GM21423 (cell line): Measurements from ENCODE around the gene SH3RF3.
A peak's percentile ranks its signal among the peaks of the same experiment; 100 is the strongest.
"Not testable (repeated sequence)": the region's sequence is repeated elsewhere in the genome, so short reads cannot be mapped to it uniquely, and the experiment has no call there.

Experiments
- ATAC-seq: cut with Tn5 transposase; IDR thresholded peaks from one replicate; pipeline ENCODE4 v1.9.1; 2021; ENCODE audit warnings: mild to moderate bottlenecking, moderate library complexity; ENCODE audit not compliant: unreplicated experiment

The SH3RF3 gene

DNA sequence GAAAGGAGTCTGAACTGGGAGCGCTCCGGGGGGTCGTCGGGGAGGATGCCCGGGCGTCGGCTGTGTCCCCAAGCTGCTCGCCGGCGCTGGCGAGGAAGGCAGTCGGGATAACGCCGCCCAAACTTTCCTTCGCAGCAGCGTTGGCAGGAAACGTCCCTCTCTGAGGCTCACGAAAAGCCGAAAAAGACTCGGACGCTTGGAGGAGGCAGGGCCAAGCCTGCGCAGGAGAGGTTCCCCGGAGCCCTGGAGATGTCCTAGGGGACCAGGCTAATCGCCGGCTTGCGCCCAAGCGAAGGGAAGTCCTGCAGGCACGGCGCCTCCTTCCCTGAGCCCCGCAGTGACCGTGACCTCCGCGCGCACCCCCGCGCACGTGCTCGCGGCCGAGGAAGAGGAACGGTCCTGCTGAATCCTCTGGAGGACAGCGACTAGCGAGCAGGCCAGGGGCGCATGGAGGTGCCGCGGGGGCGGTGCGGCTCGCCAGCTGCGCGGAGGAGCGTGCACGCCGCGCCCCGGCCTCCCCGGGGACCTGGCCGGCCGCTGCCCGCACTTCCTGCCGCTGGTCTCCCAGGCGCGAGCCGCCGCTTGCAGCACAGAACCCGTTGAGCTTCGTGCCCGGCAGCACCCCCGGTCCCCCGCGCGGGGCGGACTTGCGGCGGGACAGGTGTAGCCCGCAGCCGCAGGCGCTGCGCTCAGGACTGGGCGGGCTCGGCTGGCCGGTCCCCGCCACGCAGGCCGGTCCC lies at the start of gene SH3RF3:
Gene SH3RF3 (plus strand): TSS at position 590 of the 740 bp plus-strand sequence.
- ATAC-seq = peak; percentile 30

DNA sequence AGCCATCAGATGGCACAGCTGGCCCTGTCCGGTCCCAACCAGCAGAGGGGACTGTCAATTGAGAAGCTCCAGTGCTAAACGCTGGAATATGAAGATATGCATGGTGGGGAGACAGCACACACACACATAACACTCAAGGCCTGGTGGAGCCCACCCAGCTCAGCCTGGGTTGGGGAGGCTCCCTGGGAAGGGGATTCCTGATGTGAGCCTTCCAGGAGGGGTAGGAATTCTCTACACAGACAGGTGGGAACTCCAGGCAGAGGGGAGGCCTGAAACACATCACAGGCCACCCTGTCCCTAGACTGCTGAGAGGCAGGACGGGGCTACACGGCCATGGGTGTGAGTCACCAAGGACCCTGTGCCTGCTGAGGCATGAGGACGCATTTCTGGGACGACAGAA lies 49.4 kb upstream of the SH3RF3 start:
- ATAC-seq = no peak

DNA sequence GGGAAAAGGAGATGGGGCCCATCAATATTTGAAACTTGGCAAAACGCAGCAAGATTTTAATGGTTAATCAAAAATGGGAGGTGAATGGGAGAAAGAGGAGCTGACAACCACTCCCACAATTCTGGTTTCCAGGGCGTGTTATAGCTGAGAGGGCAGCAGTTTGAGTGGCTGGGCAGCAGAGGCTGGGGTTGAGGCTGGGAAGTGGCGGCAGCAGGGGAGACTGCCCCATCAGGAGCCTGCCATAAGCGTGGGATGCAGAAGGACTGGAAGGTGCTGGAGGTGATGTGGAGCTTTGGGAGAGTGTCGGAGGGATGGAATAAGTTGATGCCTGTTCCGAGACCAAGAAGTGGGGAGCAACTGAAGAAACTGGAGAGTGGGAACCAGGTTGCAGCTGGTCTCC lies 48.9 kb upstream of the SH3RF3 start:
- no peak for ATAC-seq

DNA sequence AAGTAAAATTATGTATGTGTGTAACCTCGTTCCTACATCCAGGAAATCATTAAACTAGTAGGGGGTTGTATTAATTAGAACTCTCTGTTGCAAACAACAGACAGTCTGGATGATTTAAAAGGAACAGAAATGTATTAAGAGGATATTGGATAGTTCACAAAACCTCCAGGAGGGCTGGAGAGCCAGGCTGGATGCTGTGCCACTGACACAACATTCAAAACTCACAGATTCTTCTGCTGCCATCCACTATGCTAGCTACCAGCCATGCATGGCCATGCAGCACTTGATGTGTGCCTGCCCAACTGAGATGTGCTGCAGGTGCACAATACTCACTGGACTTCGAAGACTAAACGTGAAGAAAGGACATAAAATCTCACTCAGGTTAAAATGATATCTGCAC lies 48.2 kb upstream of the SH3RF3 start:
- no peak for ATAC-seq

DNA sequence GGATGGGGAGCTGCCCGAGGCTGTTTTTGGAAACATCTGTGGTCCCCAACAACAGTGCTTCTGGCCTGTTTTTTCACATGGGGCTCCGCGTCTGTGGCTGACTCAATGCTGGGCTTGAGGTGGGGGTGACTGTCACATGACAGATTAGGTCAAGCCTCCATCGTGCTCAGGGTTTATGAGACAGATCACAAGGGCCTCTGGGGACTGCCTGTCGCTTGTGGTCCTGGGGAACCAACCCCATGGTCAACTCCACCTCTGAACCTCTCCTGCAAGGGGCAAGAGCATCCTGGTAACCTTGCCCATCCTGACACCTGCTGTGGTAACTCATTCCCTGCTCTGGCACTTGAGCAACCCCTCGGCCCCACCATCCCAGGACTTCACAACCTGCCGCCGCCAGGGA lies 47.6 kb upstream of the SH3RF3 start:
- ATAC-seq = no peak

DNA sequence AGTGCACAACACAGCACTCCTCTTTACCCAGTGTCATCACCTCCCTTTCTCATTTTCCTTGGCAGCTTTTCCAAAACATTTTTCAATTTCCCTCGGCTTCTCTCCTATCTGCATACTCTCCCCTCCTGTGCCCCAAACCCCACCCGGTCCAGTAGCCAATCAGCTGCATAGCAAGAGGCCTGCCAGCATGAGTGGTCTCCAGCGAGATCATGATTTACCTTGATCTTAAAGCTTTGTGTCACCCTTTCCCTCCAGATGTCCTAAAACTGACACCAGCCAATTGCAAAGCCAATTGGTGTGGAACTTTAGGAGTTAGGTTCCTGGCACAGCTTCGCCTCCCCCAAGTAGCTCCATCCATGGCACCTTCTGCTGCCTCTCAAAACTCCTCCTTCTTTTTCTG lies 45.2 kb upstream of the SH3RF3 start:
- ATAC-seq = no peak

DNA sequence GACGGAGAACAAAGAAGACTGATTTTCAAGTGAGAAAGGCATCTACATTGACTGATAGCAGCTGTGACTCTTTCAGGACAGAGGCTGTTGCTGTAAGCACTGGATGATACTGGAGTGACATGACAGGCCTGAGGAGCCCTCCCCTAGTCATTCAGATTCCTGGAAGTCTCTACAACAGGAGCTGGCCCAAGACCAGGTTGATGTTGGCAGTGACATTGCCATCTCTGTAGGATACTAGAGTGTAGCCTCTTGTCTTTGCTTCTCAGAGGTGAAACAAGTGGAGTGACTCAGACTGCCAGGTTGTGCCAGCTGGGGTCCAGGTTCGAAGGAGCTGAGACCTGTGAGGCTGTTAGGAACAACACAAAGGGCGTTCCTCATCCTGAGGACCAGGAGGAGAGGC lies 44.7 kb upstream of the SH3RF3 start:
- no peak for ATAC-seq

DNA sequence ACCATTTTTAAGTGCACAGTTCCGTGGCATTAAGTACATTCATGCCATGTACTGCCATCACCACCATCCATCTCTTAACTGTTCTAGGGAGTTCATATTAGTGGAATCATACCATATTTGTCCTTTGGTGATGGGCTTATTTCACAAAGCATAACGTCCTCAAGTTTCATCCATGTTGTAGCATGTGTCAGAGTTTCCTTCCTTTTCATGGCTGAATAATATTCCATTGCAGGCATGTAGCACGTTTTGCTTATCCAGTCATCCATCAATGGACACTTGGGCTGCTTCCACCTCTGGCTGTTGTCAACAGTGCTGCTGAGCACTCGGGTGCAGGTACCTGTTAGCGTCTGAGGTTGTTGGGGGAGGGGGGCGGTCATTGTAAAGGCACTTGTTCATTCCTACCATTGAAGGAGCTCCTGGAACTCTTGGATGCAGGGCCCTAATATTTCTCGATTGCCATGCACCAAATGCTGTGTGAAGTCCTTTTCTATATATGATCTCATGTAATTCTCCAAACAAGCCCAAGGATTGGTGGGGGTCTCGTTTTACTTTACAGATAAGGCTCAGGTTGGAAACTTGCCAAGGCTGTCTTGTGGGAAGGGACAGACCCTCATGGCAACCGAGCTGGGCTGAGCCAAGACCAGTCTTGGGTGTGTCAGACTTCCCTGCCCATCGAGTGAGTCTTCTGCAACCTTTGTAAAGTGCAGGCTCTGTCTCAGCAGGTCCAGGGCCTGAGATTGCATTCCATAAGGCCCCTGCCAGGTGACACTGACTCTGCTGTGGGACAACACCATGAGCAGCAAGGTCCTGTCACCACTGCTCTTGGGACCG lies 42.9 kb upstream of the SH3RF3 start:
- no peak for ATAC-seq

DNA sequence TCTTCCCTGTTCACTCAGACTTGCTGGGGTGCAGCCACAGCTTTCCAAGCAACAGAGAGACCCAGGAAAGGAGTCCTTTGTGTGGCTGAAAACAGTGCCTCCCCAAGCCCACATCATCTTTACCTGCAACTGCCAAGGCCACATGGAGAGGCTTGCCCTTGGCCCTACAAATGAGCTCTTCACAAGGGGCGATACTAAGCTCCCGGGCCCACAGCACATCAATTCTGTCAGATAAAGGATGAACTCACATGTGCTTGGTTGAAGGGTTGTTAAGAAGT lies 42.3 kb upstream of the SH3RF3 start:
- no peak for ATAC-seq

DNA sequence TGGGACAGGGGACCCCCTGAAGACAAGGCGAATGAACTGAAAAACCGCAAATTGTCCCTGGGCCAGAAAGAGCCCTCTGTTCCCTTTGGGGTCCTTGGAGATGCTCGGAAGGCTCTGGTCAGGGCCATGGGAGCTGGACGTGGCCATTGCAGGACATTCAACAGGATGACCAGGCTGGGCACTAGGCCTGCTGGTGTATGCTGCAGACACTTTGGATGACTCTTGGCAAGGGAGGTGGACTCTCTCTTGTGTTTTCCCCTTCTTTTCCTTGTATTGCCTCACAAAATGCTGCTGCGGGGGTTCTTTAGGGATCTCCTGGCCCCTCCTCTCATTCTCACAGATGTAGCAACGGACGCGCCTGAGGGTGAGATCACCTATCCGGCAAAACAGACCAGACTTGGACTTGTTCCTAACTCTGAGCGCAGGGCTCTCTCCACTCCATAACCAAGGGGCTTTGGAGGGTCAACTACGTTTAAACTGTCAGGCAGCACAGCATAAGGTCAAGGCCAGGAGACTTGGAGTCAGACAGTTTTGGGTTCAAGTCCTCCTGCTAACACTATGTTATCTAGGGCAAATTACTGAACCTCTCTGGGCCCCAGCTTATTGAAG lies 41.8 kb upstream of the SH3RF3 start:
- ATAC-seq = no peak

DNA sequence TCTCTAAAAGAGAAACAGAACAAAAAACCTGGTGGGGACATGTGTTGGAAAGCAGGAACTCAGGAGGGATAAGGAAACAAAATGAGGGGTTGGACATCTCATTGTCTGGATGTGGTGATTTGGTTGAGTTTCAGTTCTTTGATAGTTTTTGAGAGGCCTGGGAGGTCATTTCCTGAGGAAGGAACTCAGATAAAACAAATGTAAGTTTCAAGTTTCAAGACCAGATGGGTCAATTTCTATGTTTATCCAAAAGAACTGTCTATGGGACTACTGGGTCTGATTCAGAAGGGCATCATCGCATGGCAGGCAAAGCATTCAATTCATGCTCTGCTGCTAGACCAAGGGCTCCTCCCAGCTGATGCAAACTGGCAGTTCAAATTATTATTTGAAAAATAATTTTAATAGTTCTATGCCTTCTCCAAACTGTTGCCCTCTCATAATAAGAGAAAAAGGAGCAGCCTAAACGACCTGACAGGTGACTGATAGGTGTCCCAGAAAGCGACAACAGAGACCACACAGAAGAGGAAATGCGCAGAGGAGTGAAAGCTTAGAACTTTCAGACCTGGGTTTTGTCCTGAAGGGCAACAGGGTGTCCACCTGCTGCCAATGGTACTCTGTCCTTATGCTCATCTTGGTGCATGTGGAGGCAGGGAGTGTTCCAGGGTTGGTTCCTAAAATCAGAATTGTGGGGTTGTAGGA lies 39.3 kb upstream of the SH3RF3 start:
- ATAC-seq = no peak

DNA sequence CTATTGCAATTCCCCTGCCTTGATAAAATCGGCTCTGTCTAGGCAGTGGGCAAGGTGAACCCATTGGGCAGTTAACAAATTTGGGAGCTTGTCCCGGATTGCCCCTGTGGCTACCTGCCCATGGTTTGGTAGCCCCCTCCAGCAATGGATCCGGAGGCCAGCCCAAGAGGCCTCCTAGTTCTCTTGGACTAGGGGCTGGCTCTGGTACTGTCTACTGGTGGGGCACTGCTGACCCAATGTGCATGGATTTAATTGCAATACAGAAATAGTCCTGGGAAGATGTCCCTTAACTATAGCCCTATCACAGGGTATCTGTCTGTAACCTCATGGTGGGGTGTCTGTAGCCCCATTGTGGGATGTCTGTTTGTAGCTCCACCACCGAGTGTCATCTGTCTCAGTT lies 37.5 kb upstream of the SH3RF3 start:
- no peak for ATAC-seq

DNA sequence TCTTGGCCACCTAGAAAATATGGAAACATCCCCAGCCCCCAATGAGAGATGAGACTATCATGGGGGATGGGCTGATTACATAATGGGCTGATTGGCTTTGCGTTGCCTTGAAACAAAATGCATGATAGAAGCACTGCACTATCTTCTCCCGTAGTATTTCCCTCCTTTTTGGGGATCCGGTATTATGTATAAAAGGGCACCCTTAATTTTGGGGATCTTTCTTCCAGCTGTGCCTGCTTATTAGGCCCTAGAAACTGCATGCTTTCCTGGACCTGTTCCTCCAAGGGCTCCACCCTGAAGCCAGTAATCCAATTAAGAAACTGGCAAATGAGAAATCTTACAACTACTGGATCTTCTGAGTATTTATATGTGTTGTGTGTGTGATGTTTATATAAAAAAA lies 34.9 kb upstream of the SH3RF3 start:
- no peak for ATAC-seq

DNA sequence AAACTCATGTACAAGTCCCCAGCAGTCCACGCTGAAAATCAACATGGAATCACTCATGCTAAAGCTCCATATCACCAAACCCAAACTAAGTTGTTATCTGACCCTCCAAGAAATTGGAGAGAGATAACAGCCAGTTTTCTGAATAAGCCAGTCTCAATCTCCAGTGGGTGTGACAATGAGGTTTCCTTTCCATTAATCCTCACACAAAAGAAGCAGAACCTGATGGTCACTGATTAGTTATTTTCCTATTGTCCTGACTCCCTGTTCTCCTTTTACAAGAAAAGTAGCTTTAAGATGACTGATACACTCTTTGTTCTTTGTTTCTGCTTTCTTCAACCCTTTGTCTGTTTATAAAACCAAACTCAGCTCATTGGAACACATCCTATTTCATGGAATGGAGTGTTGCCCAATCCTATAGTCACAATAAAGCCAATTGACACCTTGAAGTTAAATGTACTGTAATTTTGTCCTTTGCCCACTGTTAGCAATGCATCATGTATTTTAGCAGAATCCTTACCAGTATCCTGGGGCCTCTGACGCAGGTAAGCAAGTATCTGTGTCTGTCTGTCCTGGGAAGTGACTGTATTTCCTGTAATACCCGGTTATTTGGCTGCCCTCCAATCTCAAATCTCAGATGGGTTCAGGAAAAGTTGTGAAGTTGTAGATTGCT lies 30.6 kb upstream of the SH3RF3 start:
- ATAC-seq = no peak

DNA sequence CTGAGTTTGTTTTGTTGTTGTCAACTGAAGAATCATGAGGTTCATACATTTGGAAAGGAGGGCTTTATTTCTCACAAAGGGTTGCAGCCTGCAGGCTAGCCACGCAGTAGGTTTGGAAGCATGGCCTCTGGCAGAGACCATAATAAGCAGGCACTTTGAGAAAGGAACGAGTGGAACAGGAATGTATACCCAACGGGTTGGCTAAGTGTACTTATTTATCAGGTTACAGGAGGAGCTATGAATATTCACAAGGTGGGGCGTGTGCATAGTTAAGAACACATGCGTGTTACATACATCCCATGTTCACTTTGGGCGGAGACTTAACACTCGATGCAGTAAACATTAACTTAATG lies 30.1 kb upstream of the SH3RF3 start:
- ATAC-seq = no peak

DNA sequence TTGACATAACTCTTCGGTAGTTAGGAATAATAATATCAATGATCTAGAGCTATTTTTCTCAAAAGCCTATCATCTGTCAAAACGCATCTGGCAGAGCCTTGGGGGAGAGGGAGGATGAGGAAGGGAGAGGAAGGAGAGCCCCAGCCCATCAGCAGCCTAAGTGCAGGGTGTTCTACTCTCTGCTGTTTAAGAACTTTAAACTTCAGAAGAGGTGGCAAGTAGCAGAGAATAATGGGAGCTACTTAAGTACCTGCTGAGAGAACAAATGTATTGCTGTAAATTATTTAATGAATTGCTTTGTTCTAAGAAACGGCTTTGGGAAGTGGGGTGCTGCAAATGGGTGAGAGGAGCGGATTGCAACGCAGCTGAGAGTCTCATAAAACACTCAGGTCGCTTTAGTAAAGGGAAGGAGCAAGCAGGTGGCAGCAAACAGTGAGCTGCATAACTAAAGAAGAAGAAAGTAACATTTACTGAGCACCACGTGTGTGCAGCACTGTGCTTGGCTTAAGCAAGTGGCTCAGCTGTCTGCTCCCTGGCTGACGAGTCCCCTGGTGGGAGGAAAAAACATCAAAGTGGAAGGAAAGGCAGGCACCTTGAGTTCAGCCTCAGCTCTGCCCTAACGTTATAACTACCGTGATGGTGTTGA lies 26.3 kb upstream of the SH3RF3 start:
- ATAC-seq = no peak

DNA sequence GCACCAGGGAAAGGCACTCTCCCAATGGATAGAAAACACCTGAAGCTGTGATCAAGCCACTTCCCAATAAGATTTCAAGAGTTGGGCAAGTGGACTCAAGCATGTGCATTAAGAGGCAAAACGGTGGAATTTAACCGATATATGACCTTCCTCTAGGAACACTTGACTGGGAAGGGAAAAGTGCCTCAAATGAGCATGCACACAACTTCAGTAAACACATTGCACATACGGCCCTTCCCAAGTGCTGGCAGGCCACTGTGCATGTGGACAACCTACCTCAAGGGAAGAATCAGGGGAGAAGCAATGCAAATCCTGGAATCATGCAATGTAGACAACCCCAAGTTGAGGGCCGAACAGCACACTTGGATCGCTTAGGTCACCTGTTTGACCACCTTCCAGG lies 23.9 kb upstream of the SH3RF3 start:
- no peak for ATAC-seq

DNA sequence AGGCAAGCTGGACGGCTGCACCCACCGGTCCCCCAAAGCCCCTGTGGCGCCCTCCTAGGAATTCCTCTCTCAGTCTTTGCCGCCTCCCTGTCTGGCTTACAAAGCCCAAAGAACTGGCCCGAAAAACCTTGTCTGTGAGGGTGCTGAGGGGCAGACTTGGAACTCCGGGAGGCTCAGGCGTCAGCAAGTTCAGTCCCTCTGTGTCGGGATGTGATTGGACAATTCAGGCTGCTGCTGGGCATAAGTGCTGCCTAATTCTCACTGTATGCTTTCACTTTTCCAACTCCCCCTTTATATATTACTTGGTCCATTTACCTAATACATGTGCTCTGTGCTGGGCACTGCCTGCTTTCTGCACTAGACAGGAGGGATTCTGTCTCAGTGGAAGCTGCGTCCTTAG lies 20.3 kb upstream of the SH3RF3 start:
- no peak for ATAC-seq

DNA sequence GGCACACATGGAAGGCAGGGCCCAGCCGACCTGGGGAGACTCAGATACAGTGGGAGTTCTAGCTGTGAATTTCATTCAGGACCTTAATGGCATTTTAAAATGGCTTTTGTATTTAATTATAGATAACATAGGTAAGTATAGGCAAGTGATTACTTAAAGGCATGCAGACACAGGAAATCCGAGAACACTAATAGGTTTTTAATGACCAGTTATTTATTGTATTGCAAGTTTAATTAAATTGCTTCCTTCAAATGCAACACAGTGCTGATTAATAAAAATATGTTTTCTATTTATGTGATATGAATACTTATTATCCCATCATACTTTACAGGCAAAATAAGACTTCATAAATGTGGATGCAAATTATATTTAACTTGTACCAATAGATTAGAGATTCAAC lies 19.7 kb upstream of the SH3RF3 start:
- no peak for ATAC-seq

DNA sequence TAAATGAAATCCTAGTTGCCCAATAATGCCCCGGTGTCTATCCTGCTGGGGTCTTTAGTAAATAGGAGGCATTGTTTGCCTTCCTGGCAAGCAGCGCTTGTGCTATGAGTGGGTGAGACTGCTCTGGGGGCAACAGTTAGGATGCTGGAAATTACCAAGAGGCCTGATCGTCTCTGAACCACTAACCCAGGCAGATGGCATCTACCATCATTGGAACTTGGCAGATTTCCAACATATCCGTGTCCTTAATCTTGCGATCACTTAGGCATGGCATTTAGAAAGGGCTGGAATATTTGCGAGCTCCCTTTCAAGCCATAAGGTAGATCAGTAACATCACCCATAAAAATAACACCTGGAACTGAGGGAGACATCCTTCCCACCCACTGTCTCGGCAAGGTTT lies 18.8 kb upstream of the SH3RF3 start:
- ATAC-seq = no peak

DNA sequence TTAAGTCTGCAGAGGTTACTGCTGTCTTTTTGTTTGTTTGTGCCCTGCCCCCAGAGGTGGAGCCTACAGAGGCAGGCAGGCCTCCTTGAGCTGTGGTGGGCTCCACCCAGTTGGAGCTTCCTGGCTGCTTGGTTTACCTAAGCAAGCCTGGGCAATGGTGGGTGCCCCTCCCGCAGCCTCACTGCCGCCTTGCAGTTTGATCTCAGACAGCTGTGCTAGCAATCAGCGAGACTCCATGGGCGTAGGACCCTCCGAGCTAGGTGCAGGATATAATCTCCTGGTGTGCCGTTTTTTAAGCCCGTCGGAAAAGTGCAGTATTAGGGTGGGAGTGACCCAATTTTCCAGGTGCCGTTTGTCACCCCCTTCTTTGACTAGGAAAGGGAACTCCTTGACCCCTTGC lies 11.8 kb upstream of the SH3RF3 start:
- not testable (repeated sequence) for ATAC-seq
